CD4-positive, CD25-positive, alpha-beta regulatory T cell (primary cell): ENCODE data around the gene C2CD4C. TPM values are rescaled to one million over a fixed set of nuclear protein-coding genes. Genes with fewer than 3 reads are reported as not detected.
"Not testable (repeated sequence)": the region's sequence is repeated elsewhere in the genome, so short reads cannot be mapped to it uniquely, and the experiment has no call there.

Experiments
- ATAC-seq, 2 donors: fragments of 150-1000 bp; cut with Tn5 transposase; one replicate each; pipeline ENCODE4 v1.10.0; 2021; ENCODE audit warnings: low read depth in 2 of 2, moderate number of reproducible peaks in 2 of 2, moderate library complexity in 1 of 2
- DNase-seq, 3 donors: peaks; one replicate each; pipeline versions ENCODE4 v3.0.0 to v3.0.0-alpha.2; 2012 to 2022; ENCODE audit warnings: mixed read lengths in 1 of 3
- H3K27ac ChIP-seq: one replicate; pipeline ENCODE4 v1.7.0; 2013; ENCODE audit warnings: mild to moderate bottlenecking, low read length; ENCODE audit not compliant: insufficient read depth, poor library complexity, severe bottlenecking
- H3K27me3 ChIP-seq: one replicate; pipeline ENCODE4 v1.7.0; 2013; ENCODE audit warnings: low read length; ENCODE audit not compliant: control insufficient read depth, insufficient read depth
- H3K36me3 ChIP-seq: one replicate; pipeline ENCODE4 v1.7.0; 2013; ENCODE audit warnings: mild to moderate bottlenecking, low read length, moderate library complexity; ENCODE audit not compliant: control insufficient read depth, insufficient read depth
- H3K4me1 ChIP-seq: 2 replicates; pipeline ENCODE4 v1.7.0; 2013; ENCODE audit warnings: mild to moderate bottlenecking, low read length; ENCODE audit not compliant: insufficient read depth, control insufficient read depth, poor library complexity, severe bottlenecking
- H3K4me3 ChIP-seq: one replicate; pipeline ENCODE4 v1.7.0; 2013; ENCODE audit warnings: low read depth, mild to moderate bottlenecking, low read length, moderate library complexity
- H3K9me3 ChIP-seq, 2 experiments: 1 replicate in 1 of 2; 2 replicates in 1 of 2; pipeline ENCODE4 v1.7.0; 2013; ENCODE audit warnings: low read length in 2 of 2, mild to moderate bottlenecking in 1 of 2, moderate library complexity in 1 of 2; ENCODE audit not compliant: control insufficient read depth in 2 of 2
- H3K27ac Mint-ChIP-seq, 3 donors: one replicate each; pipeline ENCODE4 v1.8.0; 2020 to 2022; ENCODE audit warnings: mild to moderate bottlenecking in 3 of 3, mixed read lengths in 3 of 3, moderate library complexity in 2 of 3
- H3K27me3 Mint-ChIP-seq: one replicate; pipeline ENCODE4 v1.8.0; 2022; ENCODE audit warnings: mild to moderate bottlenecking, mixed read lengths
- H3K36me3 Mint-ChIP-seq: one replicate; pipeline ENCODE4 v1.8.0; 2020; ENCODE audit warnings: mixed read lengths
- H3K4me1 Mint-ChIP-seq, 4 donors: one replicate each; pipeline ENCODE4 v1.8.0; 2020 to 2022; ENCODE audit warnings: mixed read lengths in 4 of 4, mild to moderate bottlenecking in 1 of 4
- H3K4me3 Mint-ChIP-seq, 4 donors: one replicate each; pipeline ENCODE4 v1.8.0; 2020 to 2022; ENCODE audit warnings: mild to moderate bottlenecking in 4 of 4, mixed read lengths in 4 of 4, moderate library complexity in 3 of 4
- H3K9me3 Mint-ChIP-seq, 7 donors: one replicate each; pipeline ENCODE4 v1.8.0; 2020 to 2022; ENCODE audit warnings: mixed read lengths in 7 of 7, mild to moderate bottlenecking in 3 of 7, moderate library complexity in 2 of 7
- polyA plus RNA-seq, 4 donors: library from polyadenylated mRNA; unstranded; fragments of 300-500 nt; fragmentation: Illumina TruSeq; gene quantifications; one replicate each; pipeline ENCODE4 v1.2.3, GENCODE V29; 2021
- total RNA-seq: library from RNA; stranded (reverse); gene quantifications from one replicate; pipeline ENCODE4 v1.2.3, GENCODE V29; 2022

C2CD4C gene
- total and polyA plus RNA-seq, 5 donors from 2014 or later: not detected

GRCh38 chr19:367561-367960 is 41.4 kb downstream of the C2CD4C start:
- Histone ChIP-seq H3K9me3 (no peaks in the 10 kb centered on the region), H3K4me3 (no peak overlapping the region), H3K27me3 (no peaks in the 10 kb centered on the region), H3K4me1 (no peaks in the 10 kb centered on the region), H3K27ac (no peak overlapping the region), H3K36me3 (no peaks in the 10 kb centered on the region)
- ATAC-seq (no peak), DNase-seq (no peak)
- Mint-ChIP-seq H3K4me3 (no peak overlapping the region), H3K27me3 (no peaks in the 10 kb centered on the region), H3K27ac (peak overlapping the region in 1 of 3 donors; percentile 26), H3K36me3 (no peaks in the 10 kb centered on the region), H3K9me3 (peaks cover 0 to 2% (median 0%) of the 10 kb centered on the region in 7 donors), H3K4me1 (no peaks in the 10 kb centered on the region)

GRCh38 chr19:366951-367350 is 42.0 kb downstream of the C2CD4C start:
- Mint-ChIP-seq H3K27ac (no peak overlapping the region), H3K36me3 (no peaks in the 10 kb centered on the region), H3K27me3 (no peaks in the 10 kb centered on the region), H3K9me3 (peaks cover 0 to 2% (median 0%) of the 10 kb centered on the region in 7 donors), H3K4me1 (no peaks in the 10 kb centered on the region), H3K4me3 (no peak overlapping the region)
- H3K4me3 ChIP-seq: no peak overlapping the region
- H3K36me3 ChIP-seq: no peaks in the 10 kb centered on the region
- no peaks in the 10 kb centered on the region for H3K9me3 ChIP-seq
- H3K27me3 ChIP-seq: no peaks in the 10 kb centered on the region
- H3K27ac ChIP-seq: no peak overlapping the region
- no peak for DNase-seq
- no peaks in the 10 kb centered on the region for H3K4me1 ChIP-seq
- no peak for ATAC-seq

- H3K4me1 Mint-ChIP-seq: no peaks in the 10 kb centered on the region
Observed at GRCh38 chr19:366205-366783, 42.7 kb downstream of the C2CD4C start.

GRCh38 chr19:364496-365287 is 44.3 kb downstream of the C2CD4C start:
- Histone ChIP-seq H3K27ac (no peak overlapping the region), H3K4me3 (no peak overlapping the region)
- ATAC-seq: no peak

More at GRCh38 chr19:366205-366783, 42.7 kb downstream of the C2CD4C start:
- no peak for DNase-seq
- Mint-ChIP-seq H3K9me3 (peaks cover 0 to 2% (median 0%) of the 10 kb centered on the region in 7 donors), H3K36me3 (no peaks in the 10 kb centered on the region), H3K27me3 (no peaks in the 10 kb centered on the region), H3K4me3 (no peak overlapping the region), H3K27ac (no peak overlapping the region)
- H3K27ac ChIP-seq: no peak overlapping the region
- H3K4me1 ChIP-seq: no peaks in the 10 kb centered on the region
- ATAC-seq: no peak
- H3K36me3 ChIP-seq: no peaks in the 10 kb centered on the region
- no peaks in the 10 kb centered on the region for H3K9me3 ChIP-seq
- no peaks in the 10 kb centered on the region for H3K27me3 ChIP-seq
- H3K4me3 ChIP-seq: no peak overlapping the region

GRCh38 chr19:362683-363082 is 46.3 kb downstream of the C2CD4C start:
- H3K27me3 ChIP-seq: no peaks in the 10 kb centered on the region
- Mint-ChIP-seq H3K4me1 (no peaks in the 10 kb centered on the region), H3K27me3 (no peaks in the 10 kb centered on the region), H3K4me3 (no peak overlapping the region), H3K27ac (peak overlapping the region in 1 of 3 donors; percentile 90), H3K9me3 (peaks cover 0 to 2% (median 0%) of the 10 kb centered on the region in 7 donors), H3K36me3 (no peaks in the 10 kb centered on the region)
- H3K9me3 ChIP-seq: no peaks in the 10 kb centered on the region
- H3K4me1 ChIP-seq: no peaks in the 10 kb centered on the region
- no peak overlapping the region for H3K27ac ChIP-seq
- no peaks in the 10 kb centered on the region for H3K36me3 ChIP-seq
- DNase-seq (no peak), ATAC-seq (no peak)
- no peak overlapping the region for H3K4me3 ChIP-seq

More at GRCh38 chr19:364496-365287, 44.3 kb downstream of the C2CD4C start:
- H3K4me1 ChIP-seq: no peaks in the 10 kb centered on the region
- DNase-seq: no peak
- Mint-ChIP-seq H3K27ac (no peak overlapping the region), H3K27me3 (no peaks in the 10 kb centered on the region), H3K4me1 (no peaks in the 10 kb centered on the region), H3K4me3 (peak overlapping the region in 1 of 4 donors; percentile 27), H3K36me3 (no peaks in the 10 kb centered on the region), H3K9me3 (peaks cover 0 to 2% (median 0%) of the 10 kb centered on the region in 7 donors)
- H3K27me3 ChIP-seq: no peaks in the 10 kb centered on the region
- H3K36me3 ChIP-seq: no peaks in the 10 kb centered on the region
- no peaks in the 10 kb centered on the region for H3K9me3 ChIP-seq

GRCh38 chr19:362154-362553 is 46.8 kb downstream of the C2CD4C start:
- no peak overlapping the region for H3K27ac Mint-ChIP-seq

GRCh38 chr19:359653-359925 is 49.4 kb downstream of the C2CD4C start:
- Histone ChIP-seq H3K27ac (no peak overlapping the region), H3K9me3 (peaks cover under 1 to 3% of the 10 kb centered on the region in 2 experiments), H3K4me3 (no peak overlapping the region), H3K4me1 (no peaks in the 10 kb centered on the region), H3K36me3 (no peaks in the 10 kb centered on the region), H3K27me3 (no peaks in the 10 kb centered on the region)
- H3K27ac Mint-ChIP-seq: no peak overlapping the region
- H3K4me1 Mint-ChIP-seq: no peaks in the 10 kb centered on the region
- H3K4me3 Mint-ChIP-seq: no peak overlapping the region
- H3K27me3 Mint-ChIP-seq: no peaks in the 10 kb centered on the region
- H3K36me3 Mint-ChIP-seq: no peaks in the 10 kb centered on the region
- ATAC-seq: no peak
- DNase-seq: peak in 1 of 3 donors; percentile 20
- peaks cover 0 to 14% (median 1%) of the 10 kb centered on the region in 7 donors for H3K9me3 Mint-ChIP-seq

More at GRCh38 chr19:362154-362553, 46.8 kb downstream of the C2CD4C start:
- peak in 1 of 3 donors; percentile 36 for DNase-seq
- H3K4me1 Mint-ChIP-seq: no peaks in the 10 kb centered on the region
- H3K27me3 ChIP-seq: no peaks in the 10 kb centered on the region
- H3K36me3 ChIP-seq: no peaks in the 10 kb centered on the region
- H3K4me1 ChIP-seq: no peaks in the 10 kb centered on the region
- no peak for ATAC-seq
- H3K27me3 Mint-ChIP-seq: no peaks in the 10 kb centered on the region
- H3K4me3 ChIP-seq: no peak overlapping the region
- peaks cover 0 to 6% (median 0%) of the 10 kb centered on the region in 7 donors for H3K9me3 Mint-ChIP-seq
- no peaks in the 10 kb centered on the region for H3K36me3 Mint-ChIP-seq
- no peak overlapping the region for H3K4me3 Mint-ChIP-seq
- H3K9me3 ChIP-seq: no peaks in the 10 kb centered on the region
- no peak overlapping the region for H3K27ac ChIP-seq

GRCh38 chr19:355536-355935 is 53.4 kb downstream of the C2CD4C start:
- not testable (repeated sequence) for H3K27me3 ChIP-seq, H3K36me3 Mint-ChIP-seq, H3K27ac Mint-ChIP-seq, H3K4me1 ChIP-seq, H3K4me1 Mint-ChIP-seq, H3K27me3 Mint-ChIP-seq, H3K36me3 ChIP-seq, H3K4me3 ChIP-seq, DNase-seq, H3K27ac ChIP-seq, ATAC-seq, H3K4me3 Mint-ChIP-seq
- peaks cover 14 to 15% of the 10 kb centered on the region in 2 experiments for H3K9me3 ChIP-seq
- peaks cover 0 to 23% (median 5%) of the 10 kb centered on the region in 7 donors for H3K9me3 Mint-ChIP-seq
